ENCODE results near the gene PSMA5.

DNA sequence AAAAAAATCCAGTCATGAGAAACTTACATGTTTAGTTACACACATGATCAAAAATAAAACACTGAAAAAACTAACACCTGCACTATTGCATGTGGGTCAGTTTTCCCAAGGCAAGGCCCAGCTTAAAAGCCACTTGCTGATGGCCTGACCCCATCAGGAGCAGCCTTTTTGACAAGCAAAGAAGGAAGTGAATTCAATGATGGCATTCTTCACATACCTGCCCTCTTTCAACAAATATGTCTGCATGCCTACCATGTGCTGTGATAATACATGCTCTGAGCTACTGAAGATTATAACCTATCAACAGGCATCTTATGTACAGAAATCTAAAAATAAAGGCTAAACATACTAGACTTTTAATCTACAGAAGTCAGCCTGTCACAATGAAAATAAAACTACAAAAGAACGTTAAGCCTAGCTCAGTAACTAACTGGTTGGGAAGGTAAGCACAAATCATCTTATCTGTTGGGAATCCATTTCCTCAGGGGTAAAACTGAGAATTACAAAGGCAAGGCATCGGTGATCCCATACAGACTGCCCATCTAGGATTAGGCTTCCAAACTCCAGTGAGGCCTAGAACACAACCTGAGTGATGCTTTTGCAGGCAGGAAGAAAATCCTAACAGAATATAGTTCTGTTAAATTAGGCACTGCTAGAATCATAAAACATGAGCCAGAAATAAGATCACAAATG lies 43.0 kb downstream of the PSMA5 start:
- TF ChIP-seq, protein P1, sequence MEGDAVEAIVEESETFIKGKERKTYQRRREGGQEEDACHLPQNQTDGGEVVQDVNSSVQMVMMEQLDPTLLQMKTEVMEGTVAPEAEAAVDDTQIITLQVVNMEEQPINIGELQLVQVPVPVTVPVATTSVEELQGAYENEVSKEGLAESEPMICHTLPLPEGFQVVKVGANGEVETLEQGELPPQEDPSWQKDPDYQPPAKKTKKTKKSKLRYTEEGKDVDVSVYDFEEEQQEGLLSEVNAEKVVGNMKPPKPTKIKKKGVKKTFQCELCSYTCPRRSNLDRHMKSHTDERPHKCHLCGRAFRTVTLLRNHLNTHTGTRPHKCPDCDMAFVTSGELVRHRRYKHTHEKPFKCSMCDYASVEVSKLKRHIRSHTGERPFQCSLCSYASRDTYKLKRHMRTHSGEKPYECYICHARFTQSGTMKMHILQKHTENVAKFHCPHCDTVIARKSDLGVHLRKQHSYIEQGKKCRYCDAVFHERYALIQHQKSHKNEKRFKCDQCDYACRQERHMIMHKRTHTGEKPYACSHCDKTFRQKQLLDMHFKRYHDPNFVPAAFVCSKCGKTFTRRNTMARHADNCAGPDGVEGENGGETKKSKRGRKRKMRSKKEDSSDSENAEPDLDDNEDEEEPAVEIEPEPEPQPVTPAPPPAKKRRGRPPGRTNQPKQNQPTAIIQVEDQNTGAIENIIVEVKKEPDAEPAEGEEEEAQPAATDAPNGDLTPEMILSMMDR (conservative IDR thresholded peaks at IDR 0.05; ENCODE audit: low read length), result no peak
- TF ChIP-seq EZH2phosphoT487 (IDR thresholded peaks at IDR 0.05; ENCODE audit: borderline replicate concordance, low read depth, low read length), result no peak

All from OCI-LY7 (cell line).